HEK293T (cell line): ENCODE data around the gene MANEA.

Source experiments
- BHLHE40 ChIP-seq: fragments of 450-650 bp; IDR thresholded peaks from 2 replicates; pipeline ENCODE4 v1.6.1; 2016; ENCODE audit warnings: mild to moderate bottlenecking, moderate library complexity, borderline replicate concordance
- CTBP1 ChIP-seq: fragments of 450-650 bp; IDR thresholded peaks from 2 replicates; pipeline ENCODE4 v1.6.1; 2016; ENCODE audit warnings: borderline replicate concordance
- ELF4 ChIP-seq: fragments of 450-650 bp; IDR thresholded peaks from 2 replicates; pipeline ENCODE4 v1.6.1; 2017; ENCODE audit warnings: antibody characterized with exemption
- FOXA1 ChIP-seq: fragments of 450-650 bp; IDR thresholded peaks from 2 replicates; pipeline ENCODE4 v1.6.1; 2016; ENCODE audit warnings: mild to moderate bottlenecking
- FOXM1 ChIP-seq: fragments of 450-650 bp; IDR thresholded peaks from 2 replicates; pipeline ENCODE4 v1.6.1; 2017; ENCODE audit warnings: mild to moderate bottlenecking, borderline replicate concordance
- HDGF ChIP-seq: fragments of 450-650 bp; IDR thresholded peaks from 2 replicates; pipeline ENCODE4 v1.6.1; 2017; ENCODE audit warnings: antibody characterized with exemption, borderline replicate concordance
- LEF1 ChIP-seq: fragments of 450-650 bp; IDR thresholded peaks from 2 replicates; pipeline ENCODE4 v1.6.1; 2017; ENCODE audit warnings: mild to moderate bottlenecking, borderline replicate concordance
- SP1 ChIP-seq: fragments of 450-650 bp; IDR thresholded peaks from 2 replicates; pipeline ENCODE4 v1.6.1; 2017
- SUZ12 ChIP-seq: fragments of 450-650 bp; IDR thresholded peaks from 2 replicates; pipeline ENCODE4 v1.6.1; 2016; ENCODE audit warnings: mild to moderate bottlenecking

GRCh38 chr6:95576218-95576997 lies 927 bp upstream of the MANEA start:
- TF ChIP-seq HDGF, result no peak
- TF ChIP-seq FOXM1, result no peak
- TF ChIP-seq SP1, result no peak
- no peak for TF ChIP-seq CTBP1
- TF ChIP-seq SUZ12, result no peak
- TF ChIP-seq LEF1, result no peak
- TF ChIP-seq ELF4, result no peak
- no peak for TF ChIP-seq BHLHE40
- TF ChIP-seq FOXA1, result no peak
